CD4-positive, alpha-beta T cell treated with Interleukin-17A for 4 hours (primary cell): ENCODE measurements around the gene DOP1B.
"Not testable (repeated sequence)": the region's sequence is repeated elsewhere in the genome, so short reads cannot be mapped to it uniquely, and the experiment has no call there.

Experiments used
- DNase-seq: peaks from one replicate; pipeline ENCODE4 v3.0.0-alpha.2; 2020; ENCODE audit warnings: mixed read lengths

DOP1B gene, protein sequence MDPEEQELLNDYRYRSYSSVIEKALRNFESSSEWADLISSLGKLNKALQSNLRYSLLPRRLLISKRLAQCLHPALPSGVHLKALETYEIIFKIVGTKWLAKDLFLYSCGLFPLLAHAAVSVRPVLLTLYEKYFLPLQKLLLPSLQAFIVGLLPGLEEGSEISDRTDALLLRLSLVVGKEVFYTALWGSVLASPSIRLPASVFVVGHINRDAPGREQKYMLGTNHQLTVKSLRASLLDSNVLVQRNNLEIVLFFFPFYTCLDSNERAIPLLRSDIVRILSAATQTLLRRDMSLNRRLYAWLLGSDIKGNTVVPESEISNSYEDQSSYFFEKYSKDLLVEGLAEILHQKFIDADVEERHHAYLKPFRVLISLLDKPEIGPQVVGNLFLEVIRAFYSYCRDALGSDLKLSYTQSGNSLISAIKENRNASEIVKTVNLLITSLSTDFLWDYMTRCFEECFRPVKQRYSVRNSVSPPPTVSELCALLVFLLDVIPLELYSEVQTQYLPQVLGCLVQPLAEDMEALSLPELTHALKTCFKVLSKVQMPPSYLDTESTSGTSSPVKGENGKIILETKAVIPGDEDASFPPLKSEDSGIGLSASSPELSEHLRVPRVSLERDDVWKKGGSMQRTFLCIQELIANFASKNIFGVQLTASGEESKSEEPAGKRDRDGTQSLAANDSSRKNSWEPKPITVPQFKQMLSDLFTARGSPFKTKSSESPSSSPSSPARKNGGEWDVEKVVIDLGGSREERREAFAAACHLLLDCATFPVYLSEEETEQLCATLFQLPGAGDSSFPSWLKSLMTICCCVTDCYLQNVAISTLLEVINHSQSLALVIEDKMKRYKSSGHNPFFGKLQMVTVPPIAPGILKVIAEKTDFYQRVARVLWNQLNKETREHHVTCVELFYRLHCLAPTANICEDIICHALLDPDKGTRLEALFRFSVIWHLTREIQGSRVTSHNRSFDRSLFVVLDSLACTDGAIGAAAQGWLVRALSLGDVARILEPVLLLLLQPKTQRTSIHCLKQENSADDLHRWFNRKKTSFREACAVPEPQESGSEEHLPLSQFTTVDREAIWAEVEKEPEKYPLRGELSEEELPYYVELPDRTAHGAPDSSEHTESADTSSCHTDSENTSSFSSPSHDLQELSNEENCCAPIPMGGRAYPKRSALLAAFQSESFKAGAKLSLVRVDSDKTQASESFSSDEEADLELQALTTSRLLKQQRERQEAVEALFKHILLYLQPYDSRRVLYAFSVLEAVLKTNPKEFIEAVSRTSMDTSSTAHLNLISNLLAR (N-terminal part only)

DNA sequence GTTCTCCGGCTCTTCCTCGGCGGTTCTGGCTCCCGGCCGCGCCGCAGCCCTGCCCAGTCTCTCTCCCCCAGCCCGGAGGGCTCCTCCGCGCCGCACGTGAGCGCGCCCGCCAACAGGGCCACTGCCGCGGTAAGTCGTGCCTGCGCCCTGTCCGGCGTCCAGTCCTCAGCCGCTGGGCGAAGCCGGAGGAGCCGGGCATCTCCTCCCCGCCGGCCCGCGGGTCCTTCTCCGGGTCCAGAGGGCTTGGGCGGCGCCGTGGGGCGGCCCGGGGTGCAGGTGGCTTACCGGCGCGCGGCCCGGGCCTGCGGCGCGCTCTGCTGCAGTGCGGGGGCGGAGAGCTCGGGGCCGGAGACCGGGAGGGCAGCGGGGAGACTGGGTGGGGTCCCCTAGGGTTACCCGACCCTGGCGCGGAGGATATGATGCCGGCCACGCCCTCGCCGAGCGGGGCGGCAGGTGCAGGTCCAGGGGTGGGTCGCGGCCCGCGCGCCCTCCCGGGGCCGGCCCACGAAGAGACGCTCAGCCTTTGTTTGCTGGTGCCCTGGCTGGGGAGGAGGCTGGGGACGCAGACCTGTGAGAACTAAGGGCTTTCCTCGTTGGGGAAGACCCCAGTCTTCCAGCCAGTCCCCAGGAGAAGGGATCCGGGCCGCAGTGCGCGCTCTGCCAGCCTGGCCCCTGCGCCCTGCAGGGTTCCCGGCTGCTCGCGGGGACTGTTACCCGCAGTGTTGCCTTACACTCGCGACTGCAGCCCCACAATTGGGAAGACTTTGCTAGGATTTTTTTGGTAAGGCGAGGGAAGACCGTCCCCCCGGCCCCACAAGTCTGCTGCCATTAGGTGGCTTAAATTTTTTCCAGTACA is at the start of gene DOP1B:
Gene DOP1B, plus strand, starts transcription at position 10 of the 856 bp plus-strand sequence. CDS start 7,910 bp downstream, outside the sequence.
- peak; percentile 51 for DNase-seq

DNA sequence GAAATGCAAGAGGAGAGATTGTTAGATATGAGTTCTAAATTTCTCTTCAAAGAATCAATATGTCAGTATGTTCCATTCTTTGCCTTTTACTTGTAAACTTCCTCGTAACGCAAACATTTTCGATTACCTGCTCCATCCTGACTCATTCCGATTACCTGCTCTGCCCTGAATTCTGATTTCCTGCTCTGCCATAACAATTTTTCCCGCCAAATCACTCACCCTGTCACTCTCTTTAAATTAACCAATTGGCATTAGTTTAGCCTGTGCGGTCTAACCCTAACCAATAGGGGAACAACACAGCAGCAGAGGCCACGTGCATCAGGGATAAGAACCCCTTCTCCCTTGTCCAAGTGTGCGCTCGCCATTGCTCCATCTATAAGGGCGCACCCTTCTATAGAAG is 46.8 kb upstream of the DOP1B start:
- DNase-seq, result no peak

DNA sequence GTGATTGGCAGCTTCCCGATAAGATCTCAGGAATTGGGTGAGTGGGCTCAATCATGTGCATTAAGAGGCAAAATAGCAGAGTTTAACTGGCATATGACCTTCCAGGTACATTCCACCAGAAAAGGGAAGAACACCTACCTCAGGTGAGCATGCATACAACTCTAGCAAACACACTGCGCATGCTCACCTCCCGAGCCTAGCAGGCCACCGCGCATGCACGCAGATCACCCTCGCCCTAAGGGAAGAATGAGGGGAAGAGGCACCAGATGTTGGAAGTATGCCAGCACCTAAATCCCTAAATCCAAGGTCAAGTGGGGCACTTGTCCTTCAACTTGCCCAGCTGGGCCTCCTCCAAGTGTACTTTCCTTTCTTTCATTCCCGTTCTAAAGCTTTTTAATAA is 45.4 kb upstream of the DOP1B start:
- no peak for DNase-seq

DNA sequence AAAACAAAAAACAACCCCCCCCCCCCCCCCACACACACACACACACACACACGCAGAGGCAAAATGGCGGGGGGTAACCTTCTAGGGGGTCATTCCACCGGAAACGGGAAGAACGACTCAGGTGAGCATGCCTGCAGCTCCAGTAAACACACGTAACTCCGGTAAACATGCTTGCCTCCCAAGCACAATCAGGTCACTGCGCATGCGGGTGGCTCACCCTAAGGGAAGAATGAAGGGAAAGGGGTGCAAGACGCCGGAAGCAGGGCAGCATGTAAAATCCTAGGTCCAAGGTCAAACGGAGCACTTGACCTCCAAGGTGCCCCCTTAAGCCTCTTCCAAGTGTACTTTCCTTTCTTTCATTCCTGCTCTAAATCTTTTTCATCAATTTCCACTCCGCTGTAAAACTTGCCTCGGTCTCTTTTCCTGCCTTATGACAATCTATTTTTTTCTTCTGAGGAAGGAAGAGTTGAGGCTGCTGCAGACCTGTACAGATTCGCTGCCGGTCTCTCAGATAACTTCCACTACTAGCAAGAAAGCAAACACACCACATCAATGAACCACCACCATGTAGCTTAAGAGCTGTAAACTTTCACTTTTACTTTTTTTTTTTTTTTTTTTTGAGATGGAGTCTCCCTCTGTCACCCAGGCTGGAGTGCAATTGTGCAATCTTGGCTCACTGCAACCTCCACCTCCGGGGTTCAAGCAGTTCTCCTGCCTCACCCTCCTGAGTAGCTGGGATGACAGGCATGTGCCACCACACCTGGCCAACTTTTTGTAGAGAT is 42.8 kb upstream of the DOP1B start:
- peak; percentile 81 for DNase-seq

DNA sequence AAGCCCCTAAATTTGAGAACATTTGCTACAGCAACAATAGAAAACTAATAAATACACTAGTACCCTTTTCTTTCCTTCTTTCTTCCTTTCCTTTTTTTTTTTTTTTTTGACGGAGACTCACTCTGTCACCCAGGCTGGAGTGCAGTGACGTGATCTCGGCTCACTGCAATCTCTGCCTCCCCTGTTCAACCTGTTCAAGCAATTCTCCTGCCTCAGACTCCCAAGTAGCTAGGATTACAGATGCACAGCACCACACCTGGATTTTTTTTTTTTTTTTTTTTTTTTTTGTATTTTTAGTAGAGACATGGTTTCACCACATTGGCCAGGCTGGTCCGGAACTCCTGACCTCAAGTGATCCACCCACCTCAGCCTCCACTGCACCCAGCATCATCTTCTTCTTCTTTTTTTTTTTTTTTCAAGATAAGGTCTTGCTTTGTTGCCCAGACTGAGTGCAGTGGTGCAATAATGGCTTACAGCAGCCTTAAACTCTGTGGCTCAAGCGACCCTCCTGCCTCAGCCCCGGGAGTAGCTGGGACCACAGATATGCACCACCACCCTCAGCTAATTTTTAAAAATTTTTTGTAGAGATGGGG is 41.4 kb upstream of the DOP1B start:
- peak; percentile 14 for DNase-seq

DNA sequence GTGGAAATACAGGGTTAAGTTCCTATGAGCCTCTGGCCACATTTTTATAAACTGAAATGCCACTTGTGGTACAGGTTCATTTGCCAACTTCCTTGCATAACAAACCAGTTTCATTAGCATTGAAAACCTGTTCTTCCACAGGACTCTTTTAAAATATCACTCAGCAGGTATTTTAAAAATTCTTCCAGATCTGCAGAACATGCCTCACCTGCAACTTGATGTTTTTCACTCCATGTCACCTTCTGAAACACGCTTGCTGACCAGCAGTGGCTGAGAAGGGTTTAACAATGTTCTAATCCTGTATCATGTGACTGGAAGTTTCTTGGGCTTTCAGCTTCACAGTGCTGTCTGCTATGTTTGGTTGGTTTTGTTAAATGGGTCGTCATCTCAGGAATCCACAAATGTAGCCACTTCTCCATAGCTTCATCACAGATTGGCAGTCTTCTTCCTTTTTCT is 39.3 kb upstream of the DOP1B start:
- DNase-seq, result no peak

DNA sequence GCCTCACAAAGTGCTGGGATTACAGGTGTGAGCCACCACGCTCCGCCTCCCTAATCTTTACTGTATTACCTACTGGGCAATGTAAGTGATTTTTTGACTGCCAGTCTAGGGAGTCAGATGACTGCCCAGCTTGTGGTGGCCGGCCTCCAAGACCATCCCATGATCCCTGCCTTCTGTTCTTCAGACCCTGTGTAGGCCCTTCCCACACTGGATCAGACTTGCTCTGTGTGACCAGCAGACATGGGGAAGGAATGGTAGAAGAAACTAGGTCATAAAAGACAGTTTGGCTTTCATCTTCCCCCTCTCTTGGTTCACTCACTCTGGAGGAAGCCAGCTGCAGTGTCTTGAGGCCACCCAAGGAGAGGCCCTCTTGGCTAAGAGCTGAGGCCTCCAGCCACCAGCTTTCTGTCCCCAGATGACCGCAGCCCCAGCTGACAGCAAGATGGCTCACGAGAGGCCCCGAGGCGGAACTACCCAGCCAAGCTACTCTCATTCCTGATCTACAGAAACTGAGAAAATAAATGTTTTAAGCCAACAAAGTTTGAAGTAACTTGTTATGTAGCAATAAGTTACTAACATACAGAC is 36.2 kb upstream of the DOP1B start:
- no peak for DNase-seq

DNA sequence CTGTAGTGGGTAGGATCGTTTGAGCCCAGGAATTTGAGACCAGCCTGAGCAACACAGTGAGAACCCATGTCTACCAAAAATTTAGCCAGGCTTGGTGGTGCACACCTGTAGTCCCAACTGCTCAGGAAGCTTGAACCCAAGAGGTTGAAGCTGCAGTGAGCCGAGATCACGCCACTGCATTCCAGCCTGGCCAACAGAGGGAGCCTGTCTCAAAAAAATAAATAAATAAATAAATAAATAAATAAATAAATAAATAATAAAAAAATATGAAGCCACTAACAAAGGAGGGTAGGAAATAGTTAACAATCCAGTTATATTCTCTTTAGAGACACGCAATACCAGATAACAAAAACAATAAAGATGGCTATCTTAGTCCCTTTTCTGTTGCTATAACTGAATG is 33.6 kb upstream of the DOP1B start:
- no peak for DNase-seq

DNA sequence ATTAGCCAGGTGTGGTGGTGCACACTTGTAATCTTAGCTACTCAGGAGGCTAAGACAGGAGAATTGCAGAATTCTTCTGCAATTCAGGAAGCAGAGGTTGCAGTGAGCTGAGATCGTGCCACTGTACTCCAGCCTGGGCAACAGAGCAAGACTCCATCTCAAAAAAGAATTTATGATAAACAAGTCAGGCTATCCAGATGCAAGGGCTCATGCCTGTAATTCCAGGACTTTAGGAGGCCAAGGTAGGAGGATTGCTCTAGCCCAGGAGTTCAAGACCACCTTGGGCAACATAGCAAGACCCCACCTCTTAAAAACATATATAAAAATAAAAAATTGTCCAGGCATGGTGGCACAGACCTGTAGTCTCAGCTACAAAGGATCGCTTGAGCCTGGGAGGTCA is 32.2 kb upstream of the DOP1B start:
- DNase-seq, result no peak

DNA sequence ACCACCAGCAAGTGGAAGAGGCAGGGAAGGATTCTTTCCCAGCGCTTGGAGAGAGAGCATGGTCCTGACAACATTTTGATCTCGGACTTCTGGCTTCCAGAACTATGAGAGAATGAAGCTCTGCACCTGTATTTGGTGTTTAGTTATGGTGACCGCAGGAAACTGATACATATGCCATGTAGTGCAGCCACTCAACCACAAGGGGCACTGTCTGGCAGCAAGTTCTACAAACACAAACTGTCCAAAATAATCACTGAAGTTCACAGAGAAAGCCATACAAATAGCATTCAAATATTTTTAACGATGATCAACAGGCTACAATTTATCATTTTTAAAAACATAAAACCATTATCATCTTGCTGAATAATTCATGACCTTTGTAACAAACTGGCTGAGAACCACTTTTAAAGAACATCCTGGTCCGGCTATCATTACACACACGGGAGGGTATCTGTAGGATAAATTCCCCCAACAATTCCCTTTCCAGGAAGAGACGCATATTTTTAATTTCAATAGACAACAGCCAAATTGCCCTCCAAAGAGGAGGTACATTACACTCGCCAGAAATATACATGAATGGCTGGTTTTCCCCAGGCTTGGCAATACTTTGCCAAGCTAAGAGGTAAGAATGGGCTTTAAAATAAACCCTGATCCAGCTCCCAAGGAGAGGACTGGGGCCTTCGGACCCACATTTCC is 31.0 kb upstream of the DOP1B start:
- peak; percentile 72 for DNase-seq

DNA sequence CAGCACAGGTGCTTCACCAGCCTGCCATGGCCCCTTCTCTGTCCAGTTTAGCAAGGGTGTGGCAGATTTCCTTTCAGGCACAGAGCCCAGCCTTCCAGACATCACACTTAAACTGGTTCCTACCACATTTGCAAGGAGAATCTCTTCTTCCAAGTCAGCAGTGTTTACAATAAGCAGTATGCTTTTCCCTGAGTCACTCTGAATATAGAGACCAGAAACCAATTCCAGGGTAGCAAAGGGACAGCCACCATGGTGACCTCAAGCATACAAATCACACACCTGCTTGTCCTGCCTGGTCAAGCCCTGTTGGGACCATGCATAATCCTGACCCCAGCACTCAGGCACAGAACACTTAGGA is 30.4 kb upstream of the DOP1B start:
- no peak for DNase-seq

DNA sequence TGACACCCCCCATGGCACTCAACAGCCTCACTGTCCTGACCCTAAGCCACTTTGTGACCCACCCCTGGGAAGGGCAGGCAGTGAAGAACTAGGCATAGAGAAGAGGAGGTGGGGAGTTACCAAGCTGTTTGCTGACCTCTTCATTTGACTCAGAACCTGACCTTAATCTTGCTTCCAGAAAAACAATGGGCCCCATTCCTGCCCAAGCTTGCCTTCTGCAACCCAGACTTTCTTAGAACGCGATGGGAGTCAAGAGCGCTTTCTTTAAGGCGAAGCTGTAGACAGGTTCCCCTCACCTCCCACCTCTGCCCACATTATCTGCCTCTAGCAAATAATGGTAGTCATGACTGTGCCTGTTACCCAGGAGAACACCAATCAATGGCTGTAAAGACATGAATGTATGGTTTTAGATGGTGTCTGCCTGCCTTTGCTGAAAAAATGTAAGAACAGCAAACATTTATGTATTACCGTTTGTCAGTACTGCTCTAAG is 30.0 kb upstream of the DOP1B start:
- DNase-seq, result no peak

DNA sequence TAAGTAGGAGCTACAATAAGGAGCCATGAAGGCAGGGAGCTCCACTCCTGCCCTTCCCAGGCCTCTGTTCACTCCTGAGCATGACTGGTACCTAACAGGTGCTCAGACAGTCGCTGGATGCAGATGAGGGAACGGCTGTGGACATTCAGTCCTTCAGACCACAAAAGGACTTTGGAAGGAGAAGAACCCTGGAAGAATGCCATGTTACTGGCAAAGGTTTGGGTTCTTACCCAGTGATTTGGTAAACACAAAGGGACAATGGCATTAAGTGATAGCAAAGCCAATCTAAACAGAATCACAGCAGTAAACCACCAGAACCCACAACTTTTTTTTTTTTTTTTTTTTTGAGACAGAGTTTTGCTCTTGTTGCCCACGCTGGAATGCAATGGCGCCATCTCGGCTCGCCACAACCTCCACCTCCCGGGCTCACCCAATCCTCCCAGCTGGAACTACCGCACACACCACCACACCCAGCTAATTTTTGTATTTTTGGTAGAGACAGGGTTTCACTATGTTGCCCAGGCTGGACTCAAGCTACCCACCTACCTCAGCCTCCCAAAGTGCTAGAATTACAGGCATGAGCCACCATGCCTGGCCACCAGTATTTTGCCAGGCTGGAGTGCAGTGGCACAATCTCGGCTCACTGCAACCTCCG is 29.2 kb upstream of the DOP1B start:
- no peak for DNase-seq

DNA sequence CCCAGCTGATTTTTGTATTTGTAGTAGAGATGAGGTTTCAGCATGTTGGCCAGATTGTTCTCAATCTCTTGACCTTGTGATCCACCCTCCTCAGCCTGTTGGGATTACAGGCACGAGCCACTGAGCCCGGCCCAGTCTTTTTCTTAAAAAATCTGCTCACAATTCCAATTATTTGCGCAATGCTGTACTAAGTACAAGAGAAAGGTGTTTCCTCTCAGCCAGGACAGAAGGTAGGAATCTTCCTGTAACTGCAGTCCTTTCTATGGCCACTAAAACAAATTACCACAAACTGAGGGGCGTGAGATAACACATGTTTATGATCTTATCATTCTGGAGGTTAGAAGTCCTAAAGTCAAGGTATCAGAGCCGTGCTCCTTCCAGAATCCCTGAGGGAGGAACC is 28.6 kb upstream of the DOP1B start:
- DNase-seq, result no peak

DNA sequence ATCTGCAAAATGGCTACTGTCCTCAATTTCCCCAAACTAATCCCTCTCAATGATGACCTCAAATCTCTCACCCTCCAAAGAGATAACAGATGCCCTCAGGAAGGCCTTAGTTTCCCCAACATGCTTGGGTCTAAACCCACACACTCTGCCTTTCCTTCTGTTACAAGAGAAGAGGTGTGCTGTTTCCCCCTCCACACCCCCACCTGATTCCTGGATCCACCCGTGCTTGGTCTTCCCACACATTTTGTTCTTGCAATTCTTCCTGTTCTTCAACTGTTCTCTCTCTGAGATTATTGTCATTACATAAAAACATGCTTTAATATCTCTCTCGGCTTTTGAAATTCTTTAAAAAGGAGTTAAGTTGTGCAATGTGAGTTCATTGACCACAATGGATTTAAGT is 27.4 kb upstream of the DOP1B start:
- no peak for DNase-seq

DNA sequence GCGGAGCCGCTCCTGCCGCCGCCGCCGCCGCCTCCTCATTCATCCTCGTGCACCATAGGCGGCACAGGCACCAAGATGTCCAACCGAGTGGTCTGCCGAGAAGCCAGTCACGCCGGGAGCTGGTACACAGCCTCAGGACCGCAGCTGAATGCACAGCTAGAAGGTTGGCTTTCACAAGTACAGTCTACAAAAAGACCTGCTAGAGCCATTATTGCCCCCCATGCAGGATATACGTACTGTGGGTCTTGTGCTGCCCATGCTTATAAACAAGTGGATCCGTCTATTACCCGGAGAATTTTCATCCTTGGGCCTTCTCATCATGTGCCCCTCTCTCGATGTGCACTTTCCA is 26.2 kb upstream of the DOP1B start:
- DNase-seq, result not testable (repeated sequence)

DNA sequence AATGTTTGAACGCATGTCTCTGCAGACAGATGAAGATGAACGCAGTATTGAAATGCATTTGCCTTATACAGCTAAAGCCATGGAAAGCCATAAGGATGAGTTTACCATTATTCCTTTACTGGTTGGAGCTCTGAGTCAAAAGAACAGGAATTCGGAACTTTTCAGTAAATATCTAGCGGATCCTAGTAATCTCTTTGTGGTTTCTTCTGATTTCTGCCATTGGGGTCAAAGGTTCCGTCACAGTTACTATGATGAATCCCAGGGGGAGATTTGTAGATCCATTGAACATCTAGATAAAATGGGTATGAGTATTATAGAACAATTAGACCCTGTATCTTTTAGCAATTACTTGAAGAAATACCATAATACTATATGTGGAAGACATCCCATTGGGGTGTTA is 25.8 kb upstream of the DOP1B start:
- DNase-seq, result not testable (repeated sequence)

DNA sequence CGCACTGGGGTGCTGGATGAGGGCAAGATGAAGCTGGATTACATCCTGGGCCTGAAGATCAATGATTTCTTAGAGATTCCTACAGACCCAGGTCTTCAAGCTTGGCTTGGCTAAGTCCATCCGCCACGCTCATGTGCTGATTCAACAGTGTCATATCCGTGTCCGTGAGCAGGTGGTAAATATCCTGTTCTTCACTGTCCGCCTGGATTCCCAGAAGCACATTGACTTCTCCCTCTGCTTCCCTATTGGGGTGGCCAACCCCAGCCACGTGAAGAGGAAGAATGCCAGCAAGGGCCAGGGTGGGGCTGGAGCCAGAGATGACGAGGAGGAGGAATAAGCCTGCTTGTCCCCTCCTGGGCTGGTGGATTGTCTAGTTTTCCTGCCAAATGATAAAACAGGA is 23.9 kb upstream of the DOP1B start:
- DNase-seq, result no peak

DNA sequence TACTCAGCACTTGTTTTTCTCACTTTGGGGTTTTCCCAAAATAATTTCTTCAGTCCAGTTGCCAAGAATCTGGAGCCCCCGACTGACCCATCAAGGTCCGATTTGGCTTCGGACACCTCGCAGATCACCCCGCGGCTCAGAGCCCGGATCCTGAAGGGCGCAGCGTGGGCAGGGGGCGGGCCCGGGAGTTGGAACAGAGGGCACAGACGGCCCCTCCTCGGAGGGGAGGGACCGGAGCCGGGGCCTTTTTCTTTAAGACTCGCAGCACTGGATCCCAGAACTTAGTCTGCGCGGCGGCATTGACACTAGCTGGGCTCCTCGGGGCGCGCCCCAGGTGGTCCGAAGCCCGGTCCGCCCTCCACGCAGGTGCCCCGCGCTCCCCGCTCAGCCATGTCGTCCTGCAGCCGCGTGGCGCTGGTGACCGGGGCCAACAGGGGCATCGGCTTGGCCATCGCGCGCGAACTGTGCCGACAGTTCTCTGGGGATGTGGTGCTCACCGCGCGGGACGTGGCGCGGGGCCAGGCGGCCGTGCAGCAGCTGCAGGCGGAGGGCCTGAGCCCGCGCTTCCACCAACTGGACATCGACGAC is 21.7 kb upstream of the DOP1B start, which contains the start of gene CBR3:
Gene CBR3, plus strand, starts transcription at position 277 of the 588 bp plus-strand sequence. Its CDS starts 114 bp downstream, at position 391.
- DNase-seq, result peak; percentile 73
